WTC11 (cell line): Measurements from ENCODE around the gene CORO2B. TPM values are rescaled to one million over a fixed set of nuclear protein-coding genes. Genes with fewer than 3 reads are reported as not detected.

ENCODE experiments used
- ATAC-seq: fragments of 200-7000 bp; cut with Tn5 transposase; 2 replicates; pipeline ENCODE4 v1.10.0; 2021; ENCODE audit warnings: mild to moderate bottlenecking, moderate library complexity
- CTCF ChIA-PET: fragments of 300-600 bp; sonication (Branson Sonifier 250); formaldehyde crosslinking; loops from one replicate; lab custom pipeline; 2021; ENCODE audit warnings: antibody characterized with exemption; lab: Charles Lee
- POLR2A ChIA-PET: fragments of 350-600 bp; sonication (Branson Sonifier 250); formaldehyde crosslinking; loops from one replicate; lab custom pipeline; 2021; ENCODE audit warnings: antibody characterized with exemption; lab: Charles Lee
- DNase-seq: peaks from one replicate; pipeline ENCODE4 v3.0.0; 2021; ENCODE audit warnings: low spot score
- H3K27ac Mint-ChIP-seq: 2 replicates; pipeline ENCODE4 v1.8.0; 2021; ENCODE audit warnings: mixed read lengths
- H3K27me3 Mint-ChIP-seq: 2 replicates; pipeline ENCODE4 v1.8.0; 2021; ENCODE audit warnings: low read depth, mild to moderate bottlenecking, moderate library complexity, mixed read lengths
- H3K36me3 Mint-ChIP-seq: 2 replicates; pipeline ENCODE4 v1.8.0; 2021; ENCODE audit warnings: mixed read lengths
- H3K4me1 Mint-ChIP-seq: 2 replicates; pipeline ENCODE4 v1.8.0; 2022; ENCODE audit warnings: mixed read lengths
- H3K4me3 Mint-ChIP-seq: 2 replicates; pipeline ENCODE4 v1.8.0; 2021; ENCODE audit warnings: mild to moderate bottlenecking, moderate library complexity, mixed read lengths
- H3K9me3 Mint-ChIP-seq: 2 replicates; pipeline ENCODE4 v1.8.0; 2021; ENCODE audit warnings: mixed read lengths
- AFF4 ChIP-seq: sonication (generic); formaldehyde crosslinking; IDR thresholded peaks from 2 replicates; pipeline ENCODE4 v1.8.1; 2023; ENCODE audit warnings: mild to moderate bottlenecking, missing genetic modification reagents, borderline replicate concordance
- ATF1 ChIP-seq: sonication (generic); formaldehyde crosslinking; IDR thresholded peaks from 2 replicates; pipeline ENCODE4 v1.8.1; 2023; ENCODE audit warnings: mild to moderate bottlenecking, moderate library complexity, missing genetic modification reagents
- ATF6 ChIP-seq: sonication (generic); formaldehyde crosslinking; IDR thresholded peaks from 2 replicates; pipeline ENCODE4 v1.8.1; 2023; ENCODE audit warnings: mild to moderate bottlenecking, missing genetic modification reagents
- CBFB ChIP-seq: sonication (generic); formaldehyde crosslinking; IDR thresholded peaks from 2 replicates; pipeline ENCODE4 v1.8.1; 2022; ENCODE audit warnings: mild to moderate bottlenecking, low read depth, missing genetic modification reagents
- FOXP4 ChIP-seq: sonication (generic); formaldehyde crosslinking; IDR thresholded peaks from 2 replicates; pipeline ENCODE4 v1.8.0; 2022; ENCODE audit warnings: mild to moderate bottlenecking, missing genetic modification reagents
- RORB ChIP-seq: fragments of 250-450 bp; sonication (Bioruptor Pico); IDR thresholded peaks from 2 replicates; pipeline ENCODE4 v1.9.0; 2021; ENCODE audit warnings: mild to moderate bottlenecking
- SP1 ChIP-seq: sonication (generic); formaldehyde crosslinking; conservative IDR thresholded peaks from 2 replicates; pipeline ENCODE4 v1.8.1; 2022; ENCODE audit warnings: missing genetic modification reagents
- STAT6 ChIP-seq: sonication (generic); formaldehyde crosslinking; conservative IDR thresholded peaks from 2 replicates; pipeline ENCODE4 v1.8.1; 2023; ENCODE audit warnings: mild to moderate bottlenecking, low read depth, missing genetic modification reagents, moderate library complexity
- TP53 ChIP-seq: sonication (generic); formaldehyde crosslinking; IDR thresholded peaks from 2 replicates; pipeline ENCODE4 v1.8.1; 2023; ENCODE audit warnings: mild to moderate bottlenecking, missing genetic modification reagents
- ZNF281 ChIP-seq: sonication (generic); formaldehyde crosslinking; IDR thresholded peaks from 2 replicates; pipeline ENCODE4 v1.8.0; 2023; ENCODE audit warnings: mild to moderate bottlenecking, missing genetic modification reagents
- ZNF671 ChIP-seq: fragments of 250-450 bp; sonication (Bioruptor Pico); IDR thresholded peaks from 2 replicates; pipeline ENCODE4 v1.8.0; 2021; ENCODE audit warnings: mild to moderate bottlenecking
- total RNA-seq: library from RNA; stranded (reverse); gene quantifications from 3 replicates; pipeline ENCODE4 v1.2.3, GENCODE V29; 2021

The CORO2B gene
- total RNA-seq, 1 experiment from 2014 or later = 4.9 TPM

- H3K36me3 Mint-ChIP-seq = no peaks in the 10 kb centered on the region
- DNase-seq (no peak), ATAC-seq (no peak)
- H3K4me1 Mint-ChIP-seq = peaks cover 46% of the 10 kb centered on the region
- TF ChIP-seq STAT6 (CRISPR knock-in tag) = no peak
- TF ChIP-seq, all 79 proteins: peak for 0
- H3K27ac Mint-ChIP-seq = no peak overlapping the region
- POLR2A ChIA-PET = interaction anchor here (0.9 kb wide), 1 partner anchor 19 kb away, joined by 3 read pairs; no protein-coding TSS in a partner anchor
- no peak overlapping the region for H3K4me3 Mint-ChIP-seq
- peaks cover 10% of the 10 kb centered on the region; the same call in 1 of the 2 replicates for H3K9me3 Mint-ChIP-seq
- CTCF ChIA-PET = interaction anchor here (0.9 to 1.6 kb wide), 6 partner anchors 21 to 99 kb away, joined by 3 to 7 read pairs (median 5); no protein-coding TSS in a partner anchor
- H3K27me3 Mint-ChIP-seq = no peaks in the 10 kb centered on the region
These were observed 30.8 kb downstream of the CORO2B start for GRCh38 chr15:68609629-68610028.

GRCh38 chr15:68610825-68611224 lies 32.0 kb downstream of the CORO2B start:
- POLR2A ChIA-PET = no interaction called here
- no peak for DNase-seq
- Mint-ChIP-seq H3K36me3 (peaks cover 3% of the 10 kb centered on the region; the same call in 1 of the 2 replicates), H3K27me3 (peaks cover 3% of the 10 kb centered on the region; the same call in 1 of the 2 replicates), H3K4me3 (no peak overlapping the region), H3K4me1 (peaks cover 52% of the 10 kb centered on the region), H3K9me3 (peaks cover 15% of the 10 kb centered on the region), H3K27ac (no peak overlapping the region)
- no peak for ATAC-seq
- CTCF ChIA-PET = no interaction called here
- TF ChIP-seq ZNF281 (CRISPR knock-in tag) (no peak), FOXP4 (CRISPR knock-in tag) (no peak), TP53 (CRISPR knock-in tag) (no peak), ATF6 (CRISPR knock-in tag) (no peak), CBFB (CRISPR knock-in tag) (no peak), AFF4 (CRISPR knock-in tag) (no peak), SP1 (CRISPR knock-in tag) (no peak), RORB (CRISPR knock-in tag) (no peak), ZNF671 (no peak), ATF1 (CRISPR knock-in tag) (no peak)
- TF ChIP-seq, all 79 proteins: peak for 0
